HG03045 (cell line): ENCODE results near the gene NPAS2.

Experiments used
- ATAC-seq: cut with Tn5 transposase; IDR thresholded peaks from one replicate; pipeline ENCODE4 v1.9.1; 2021; ENCODE audit warnings: mild to moderate bottlenecking, moderate library complexity; ENCODE audit not compliant: unreplicated experiment

Gene NPAS2

DNA sequence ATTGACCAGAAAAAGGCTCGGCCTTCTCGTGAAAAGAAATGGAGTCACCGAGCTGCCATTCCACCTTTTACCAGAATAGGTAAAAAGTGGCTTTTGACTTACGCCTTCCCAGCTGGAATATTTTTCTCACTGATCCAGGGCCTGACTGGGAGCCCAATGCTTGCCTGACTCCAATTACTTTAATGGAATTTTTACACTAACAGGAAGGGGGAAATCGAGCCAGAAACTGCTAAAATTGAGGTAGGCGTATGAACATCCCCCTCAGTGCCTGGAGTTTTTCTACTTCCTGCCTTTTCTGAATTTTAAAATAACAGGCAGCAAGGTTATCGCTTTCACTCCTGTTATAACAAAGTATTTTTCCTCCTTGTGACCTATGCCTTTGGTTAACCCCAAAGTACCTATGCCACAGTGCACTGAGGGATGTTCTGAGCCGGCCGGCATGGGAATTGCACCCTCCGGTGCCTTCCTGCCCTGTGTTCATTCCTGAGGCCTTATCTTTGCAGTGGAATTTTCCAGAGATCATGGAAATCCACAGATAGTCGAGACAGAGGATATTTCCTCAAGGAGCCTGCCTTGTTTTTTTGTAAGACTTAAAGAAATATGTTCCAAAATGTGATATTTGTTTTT is 163.9 kb downstream of the NPAS2 start:
- ATAC-seq, result no peak

DNA sequence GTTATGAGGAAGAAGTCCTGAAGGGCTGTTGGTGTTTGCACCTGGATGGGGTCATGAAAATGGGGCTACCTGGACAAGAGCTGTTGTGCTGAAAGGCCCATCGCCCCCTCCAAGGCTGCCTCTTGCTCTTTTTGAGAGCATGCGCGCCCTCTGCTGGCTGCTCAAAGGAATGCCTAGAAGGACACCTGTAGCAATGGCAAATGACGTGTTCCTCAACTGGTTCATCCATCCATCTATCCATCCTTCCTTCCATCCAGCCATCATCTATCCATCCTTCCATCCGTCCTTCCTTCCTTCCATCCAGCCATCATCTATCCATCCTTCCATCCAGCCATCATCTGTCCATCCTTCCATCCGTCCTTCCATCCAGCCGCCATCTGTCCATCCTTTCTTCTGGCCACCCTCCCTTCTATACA is 165.0 kb downstream of the NPAS2 start:
- no peak for ATAC-seq

DNA sequence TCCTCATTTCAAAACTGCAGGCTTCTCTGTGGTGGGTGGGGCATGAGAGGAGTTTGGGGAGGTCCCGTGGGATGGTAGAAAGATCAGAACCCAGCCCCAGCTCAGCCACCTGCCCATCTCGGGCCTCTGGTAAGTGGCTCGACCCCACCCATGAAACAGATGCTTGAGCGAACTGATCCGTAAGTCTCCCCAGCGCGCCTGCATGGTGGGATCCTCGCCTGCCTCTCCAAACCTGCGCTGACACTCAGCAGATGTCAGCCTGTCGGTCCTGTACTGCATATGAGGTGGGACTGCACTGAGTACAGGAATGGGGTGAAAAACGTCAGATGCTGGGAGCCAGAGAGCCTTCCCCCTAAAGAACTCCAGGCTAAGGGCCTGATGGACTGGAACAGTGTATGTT is 166.2 kb downstream of the NPAS2 start:
- no peak for ATAC-seq

DNA sequence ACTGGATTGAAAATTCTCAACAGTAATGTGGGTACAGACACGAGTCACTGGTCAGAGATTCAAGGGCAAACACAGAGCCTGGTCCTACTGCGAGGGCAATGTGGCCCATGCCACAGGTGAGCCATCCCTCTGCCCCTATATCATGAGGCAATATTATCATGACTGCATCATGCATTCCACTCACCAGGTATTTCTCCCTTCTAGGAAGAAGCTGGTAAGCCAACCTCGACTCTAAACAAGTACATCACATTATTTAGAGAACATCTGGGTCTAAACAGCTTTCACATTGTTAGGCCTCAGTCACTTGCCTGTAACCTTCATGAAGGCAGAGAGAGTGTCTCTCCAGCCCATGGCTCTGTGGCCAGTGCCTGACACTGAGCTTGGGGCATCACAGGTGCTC is 167.6 kb downstream of the NPAS2 start:
- ATAC-seq, result no peak

DNA sequence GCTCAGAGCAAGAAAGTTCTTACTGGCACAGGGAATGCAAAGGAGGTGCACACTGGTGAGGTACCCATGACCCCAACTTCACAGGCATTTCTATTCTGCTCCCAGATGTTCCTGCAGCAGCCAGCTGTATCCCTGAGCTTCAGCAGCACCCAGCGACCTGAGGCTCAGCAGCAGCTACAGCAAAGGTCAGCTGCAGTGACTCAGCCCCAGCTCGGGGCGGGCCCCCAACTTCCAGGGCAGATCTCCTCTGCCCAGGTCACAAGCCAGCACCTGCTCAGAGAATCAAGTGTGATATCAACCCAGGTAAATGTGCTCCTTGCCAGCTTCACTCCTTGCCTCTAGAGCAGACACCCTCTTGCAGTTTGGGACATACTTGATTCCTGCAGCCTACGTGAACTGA is 168.0 kb downstream of the NPAS2 start:
- ATAC-seq, result no peak

DNA sequence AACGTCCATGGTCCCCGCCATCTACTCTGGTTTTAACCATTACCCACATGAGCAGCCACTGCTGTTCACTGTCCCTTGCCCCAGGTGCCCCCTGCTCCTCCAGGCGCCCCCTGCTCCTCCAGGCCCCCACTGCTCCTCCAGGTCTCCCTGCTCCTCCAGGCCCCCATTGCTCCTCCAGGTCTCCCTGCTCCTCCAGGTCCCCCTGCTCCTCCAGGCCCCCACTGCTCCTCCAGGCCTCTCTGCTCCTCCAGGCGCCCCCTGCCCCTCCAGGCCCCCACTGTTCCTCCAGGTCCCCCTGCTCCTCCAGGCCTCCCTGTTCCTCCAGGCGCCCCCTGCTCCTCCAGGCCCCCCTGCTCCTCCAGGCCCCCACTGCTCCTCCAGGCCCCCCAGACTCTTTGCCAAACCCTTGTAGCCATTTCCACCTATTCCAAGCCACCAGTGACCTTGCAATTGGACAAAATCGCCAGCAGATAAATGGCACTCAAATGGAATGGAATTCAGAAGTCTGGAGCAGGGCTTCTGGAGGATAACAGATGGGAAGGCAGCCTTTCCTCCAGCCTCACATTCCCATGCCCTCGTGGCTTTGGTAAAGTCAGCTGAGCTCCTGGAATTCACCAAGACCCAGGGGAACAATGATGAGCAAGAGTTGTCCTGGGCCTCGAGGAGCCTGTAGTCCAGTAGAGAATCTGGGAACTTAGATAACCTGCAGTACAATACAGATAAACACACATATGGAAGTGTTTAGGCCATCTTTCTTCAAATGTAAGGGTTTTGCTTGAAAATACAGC is 168.9 kb downstream of the NPAS2 start:
- ATAC-seq, result no peak

DNA sequence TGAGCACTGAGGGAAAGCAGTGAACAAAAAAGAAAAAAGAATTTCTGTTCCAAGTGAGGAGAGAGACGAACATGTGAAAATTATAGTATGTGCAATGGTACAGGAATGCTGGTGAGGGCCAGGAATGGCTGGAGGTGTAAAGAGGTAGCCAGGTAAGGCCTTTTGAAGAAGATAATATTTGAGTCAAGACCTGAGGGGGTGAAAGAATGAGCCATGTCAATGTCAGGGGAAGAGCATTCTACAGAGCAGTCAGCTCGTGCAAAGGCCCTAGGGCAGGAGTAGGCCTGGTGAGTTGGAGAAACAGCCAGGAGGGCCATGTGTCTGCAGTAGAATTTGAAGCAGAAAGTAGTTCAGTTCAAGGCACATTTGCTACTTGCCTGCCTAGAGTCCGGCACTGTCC is 169.7 kb downstream of the NPAS2 start:
- no peak for ATAC-seq

DNA sequence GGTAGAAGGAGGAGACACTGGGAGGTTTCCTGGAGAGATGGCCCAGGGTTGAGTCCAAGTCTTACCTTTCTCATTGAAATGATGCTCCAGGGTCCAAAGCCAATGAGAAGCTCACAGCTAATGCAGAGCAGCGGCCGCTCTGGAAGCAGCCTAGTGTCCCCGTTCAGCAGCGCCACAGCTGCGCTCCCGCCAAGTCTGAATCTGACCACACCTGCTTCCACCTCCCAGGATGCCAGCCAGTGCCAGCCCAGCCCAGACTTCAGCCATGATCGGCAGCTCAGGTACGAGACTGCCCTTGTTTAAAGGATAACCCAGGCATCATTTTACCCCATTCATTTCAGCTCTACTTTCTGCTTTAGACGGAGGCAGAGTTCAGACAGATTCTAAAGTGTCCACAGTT is 170.2 kb downstream of the NPAS2 start:
- no peak for ATAC-seq

DNA sequence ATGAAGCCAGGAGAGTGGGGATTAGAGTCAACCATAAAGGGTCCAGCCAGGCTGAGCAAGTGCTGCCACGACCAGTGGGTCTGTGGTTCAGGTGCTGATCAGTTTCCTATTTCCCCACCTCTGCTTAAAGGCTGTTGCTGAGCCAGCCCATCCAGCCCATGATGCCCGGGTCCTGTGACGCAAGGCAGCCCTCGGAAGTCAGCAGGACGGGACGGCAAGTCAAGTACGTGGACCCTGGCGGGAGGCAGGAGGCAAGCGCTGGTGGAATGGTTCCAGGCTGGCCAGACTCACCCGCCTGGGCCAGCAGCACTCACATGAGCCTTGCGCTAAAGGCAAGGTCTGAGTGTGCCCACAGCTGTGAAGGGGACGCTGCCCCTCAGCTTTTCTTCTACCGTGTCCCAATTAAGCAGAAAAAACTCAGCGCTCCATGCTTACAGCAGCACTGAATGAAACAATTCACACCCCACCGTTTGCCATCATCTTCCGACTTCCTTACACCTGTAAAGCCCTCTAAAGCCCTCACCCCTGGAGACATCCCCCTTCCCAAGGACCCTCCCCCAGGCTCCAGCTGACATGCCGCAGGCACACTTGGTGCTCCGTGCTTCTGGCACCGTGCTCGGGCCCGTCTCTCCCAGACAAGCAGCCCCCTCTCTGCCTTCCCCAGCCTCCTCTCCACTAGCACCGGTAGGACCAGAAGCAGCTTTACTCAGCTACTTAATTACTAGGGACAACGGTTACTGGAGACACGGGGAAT is 170.9 kb downstream of the NPAS2 start:
- no peak for ATAC-seq

DNA sequence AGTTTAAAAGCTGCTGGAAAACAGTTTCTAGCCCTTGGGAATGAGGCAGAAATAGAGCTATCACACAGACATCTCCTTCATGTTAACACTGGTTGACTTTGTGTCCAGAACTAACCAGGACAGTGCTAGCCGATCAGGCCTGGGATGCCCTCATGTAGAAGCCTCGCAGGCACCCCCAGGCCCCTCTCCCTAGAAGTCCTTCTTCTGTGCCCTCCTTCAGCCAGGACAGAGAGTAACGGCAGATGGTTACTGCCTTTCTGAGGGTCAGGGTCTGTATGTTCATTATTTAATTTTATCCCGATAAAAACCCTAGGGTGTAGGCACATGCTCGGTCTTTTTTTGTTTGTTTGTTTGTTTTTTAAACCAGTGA is 171.4 kb downstream of the NPAS2 start:
- ATAC-seq, result no peak

DNA sequence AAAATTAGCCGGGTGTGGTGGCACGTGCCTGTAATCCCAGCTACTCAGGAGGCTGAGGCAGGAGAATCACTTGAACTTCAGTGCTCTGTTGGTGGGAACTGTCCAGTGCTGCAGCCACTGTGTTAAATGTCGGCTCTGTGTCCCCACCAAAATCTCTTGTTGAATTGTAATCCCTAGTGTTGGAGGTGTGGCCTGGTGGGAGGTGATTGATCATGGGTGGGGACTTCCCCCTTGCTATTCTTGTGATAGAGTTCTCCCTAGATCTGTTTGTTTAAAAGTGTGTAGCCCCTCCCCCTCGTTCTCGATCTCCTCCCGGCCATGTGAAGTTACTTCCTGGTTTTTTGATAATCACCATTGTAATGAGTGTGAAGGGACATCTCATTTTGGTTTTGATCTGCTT is 172.3 kb downstream of the NPAS2 start:
- no peak for ATAC-seq

DNA sequence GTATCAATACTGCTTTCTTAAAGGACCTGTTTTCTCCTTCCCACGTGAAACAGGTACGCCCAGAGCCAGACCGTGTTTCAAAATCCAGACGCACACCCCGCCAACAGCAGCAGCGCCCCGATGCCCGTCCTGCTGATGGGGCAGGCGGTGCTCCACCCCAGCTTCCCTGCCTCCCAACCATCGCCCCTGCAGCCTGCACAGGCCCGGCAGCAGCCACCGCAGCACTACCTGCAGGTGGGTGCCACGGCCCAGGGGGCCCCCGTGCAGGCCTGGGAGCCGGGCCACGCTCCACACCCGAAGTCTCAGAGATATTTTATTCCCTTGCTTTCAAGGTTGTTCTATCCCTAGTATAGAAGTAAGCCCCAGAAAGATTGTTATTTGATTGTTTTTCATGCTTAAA is 173.4 kb downstream of the NPAS2 start:
- ATAC-seq, result no peak

DNA sequence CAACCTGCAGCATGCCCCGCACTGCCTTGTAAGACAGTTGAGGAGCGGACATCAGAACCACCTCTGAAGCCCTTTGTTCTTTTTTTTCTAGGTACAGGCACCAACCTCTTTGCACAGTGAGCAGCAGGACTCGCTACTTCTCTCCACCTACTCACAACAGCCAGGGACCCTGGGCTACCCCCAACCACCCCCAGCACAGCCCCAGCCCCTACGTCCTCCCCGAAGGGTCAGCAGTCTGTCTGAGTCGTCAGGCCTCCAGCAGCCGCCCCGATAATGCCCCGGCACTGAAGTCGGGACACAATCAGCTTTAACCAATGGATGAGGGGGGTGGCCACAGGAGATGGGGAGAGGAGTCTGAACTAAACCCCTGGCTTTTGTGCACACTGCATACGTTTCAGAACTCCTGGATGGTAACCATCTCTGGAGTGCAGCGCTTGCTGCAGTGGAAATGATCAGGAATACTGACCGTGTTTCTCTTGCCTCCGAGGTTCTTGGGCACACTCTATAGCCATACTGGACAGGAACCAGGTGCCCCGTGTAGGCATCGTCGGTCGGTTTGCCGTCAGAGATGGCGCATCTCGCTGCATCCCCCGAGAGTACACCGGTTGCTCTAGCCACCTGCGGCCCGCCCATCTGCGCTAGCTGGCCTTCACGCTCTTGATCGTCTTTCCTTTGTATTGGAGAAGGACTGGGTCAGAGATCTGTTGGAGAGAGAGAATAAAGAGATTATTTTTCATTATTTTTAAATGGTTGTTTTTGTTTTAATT is 175.6 kb downstream of the NPAS2 start:
- no peak for ATAC-seq

DNA sequence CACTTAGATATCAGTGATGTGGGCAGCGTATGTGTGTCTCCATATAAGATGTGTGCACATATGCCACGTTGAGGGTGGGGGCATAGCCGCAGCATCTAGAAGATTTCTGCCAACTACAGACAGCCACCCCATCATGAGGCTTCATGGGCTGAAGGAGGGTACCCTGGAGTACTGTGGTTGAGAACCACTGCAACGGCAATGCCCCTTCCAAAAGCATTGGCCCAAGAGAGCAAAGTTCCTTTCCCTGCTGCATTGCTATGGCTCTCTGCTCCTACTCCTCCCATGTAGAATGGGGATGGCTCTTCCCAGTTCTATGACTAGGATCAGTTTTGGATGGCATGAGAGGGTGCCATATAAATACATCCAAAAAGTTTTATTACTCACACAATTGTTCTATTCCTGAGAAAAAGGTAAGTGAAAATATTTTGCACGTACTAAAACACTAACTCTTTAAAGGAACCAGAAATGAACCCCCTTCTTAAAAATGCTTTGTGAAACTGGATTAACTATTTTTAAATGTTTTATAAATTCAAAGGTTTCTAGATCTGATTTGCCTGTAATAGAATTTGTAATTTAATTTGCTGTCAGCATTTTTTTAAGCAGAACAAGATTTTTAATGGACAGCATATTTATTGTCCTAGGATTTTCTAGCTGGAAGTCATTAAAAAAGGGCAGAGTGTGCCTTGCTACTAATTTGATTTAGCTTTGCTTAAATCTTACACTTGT is 177.7 kb downstream of the NPAS2 start:
- no peak for ATAC-seq

DNA sequence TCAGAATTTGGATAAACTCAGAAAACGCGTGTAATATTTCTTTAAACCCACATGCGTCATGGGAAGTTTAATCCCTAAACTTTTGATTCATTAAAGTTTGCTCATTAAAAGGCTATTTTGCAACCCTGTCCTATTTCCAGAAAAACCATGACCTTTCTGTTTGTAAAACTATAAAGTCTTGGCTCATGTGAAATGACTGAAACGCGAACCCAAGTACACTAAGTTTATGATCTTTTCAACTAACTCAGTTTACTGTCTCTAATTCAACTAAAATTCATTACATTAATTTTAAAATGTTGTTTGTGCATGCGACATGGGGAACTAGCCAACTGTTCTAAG is 178.3 kb downstream of the NPAS2 start:
- ATAC-seq, result no peak

DNA sequence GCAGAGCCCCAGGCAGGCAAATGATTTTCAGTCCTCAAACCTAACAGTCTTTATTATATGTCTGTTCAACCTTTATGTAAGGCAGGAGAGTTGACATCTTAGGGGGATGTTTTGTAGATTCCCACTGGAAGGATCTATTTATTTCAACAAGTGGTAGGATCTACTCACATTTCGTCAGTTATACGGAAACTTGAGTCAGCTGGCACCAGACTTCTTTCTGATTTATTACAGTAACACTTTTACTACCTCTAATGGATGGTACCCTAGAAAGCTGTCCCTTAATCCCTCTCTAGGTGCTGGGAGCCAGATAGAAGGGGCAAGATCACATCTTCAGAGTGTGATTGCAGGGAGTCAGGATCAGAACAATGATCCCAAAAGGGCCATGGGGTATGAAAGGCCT is 180.1 kb downstream of the NPAS2 start:
- no peak for ATAC-seq

DNA sequence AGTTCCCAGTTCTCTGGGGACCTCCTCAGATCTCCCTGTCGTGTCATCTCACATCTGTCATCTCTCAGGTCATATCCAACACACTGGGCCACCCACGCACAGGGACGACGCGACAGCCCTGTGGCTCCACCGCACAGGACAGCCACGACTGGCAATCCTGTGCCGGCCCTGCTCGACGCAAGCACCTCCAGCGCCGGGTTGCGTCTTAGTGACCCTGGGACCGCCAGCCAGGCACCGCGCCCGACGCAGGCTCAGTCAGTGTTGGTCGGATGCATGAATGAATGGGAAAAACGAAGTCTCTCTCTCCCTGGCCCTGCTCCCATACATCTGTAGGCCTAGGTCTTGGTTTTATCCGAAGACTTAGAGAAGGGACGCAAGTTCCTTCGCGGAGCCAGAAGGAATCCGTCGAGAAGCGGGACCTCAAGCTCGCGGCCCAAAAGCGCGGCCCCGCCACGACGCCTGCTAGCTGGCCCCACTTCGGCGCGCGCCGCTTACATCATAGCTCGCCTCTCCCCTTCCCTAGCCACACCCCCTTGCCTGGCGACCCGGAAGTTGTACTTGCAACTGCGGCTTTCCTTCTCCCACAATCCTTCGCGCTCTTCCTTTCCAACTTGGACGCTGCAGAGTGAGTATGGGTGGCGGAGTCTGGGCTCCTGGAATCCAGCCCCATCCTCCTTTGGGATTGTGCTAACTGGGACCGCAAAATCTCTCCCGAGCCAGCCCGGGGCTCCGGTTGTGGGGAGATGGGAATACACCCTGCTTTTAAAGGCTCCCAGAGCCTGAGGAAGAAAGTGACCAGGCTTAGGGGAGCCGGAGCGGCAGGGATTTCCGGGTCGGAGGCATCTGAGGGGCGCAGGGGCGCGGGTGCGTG is 182.0 kb downstream of the NPAS2 start, which contains the start of gene RPL31:
Gene RPL31 (plus strand): TSS at position 599 of the 871 bp plus-strand sequence. CDS start 413 bp downstream, outside the sequence.
- ATAC-seq, result peak; percentile 98

DNA sequence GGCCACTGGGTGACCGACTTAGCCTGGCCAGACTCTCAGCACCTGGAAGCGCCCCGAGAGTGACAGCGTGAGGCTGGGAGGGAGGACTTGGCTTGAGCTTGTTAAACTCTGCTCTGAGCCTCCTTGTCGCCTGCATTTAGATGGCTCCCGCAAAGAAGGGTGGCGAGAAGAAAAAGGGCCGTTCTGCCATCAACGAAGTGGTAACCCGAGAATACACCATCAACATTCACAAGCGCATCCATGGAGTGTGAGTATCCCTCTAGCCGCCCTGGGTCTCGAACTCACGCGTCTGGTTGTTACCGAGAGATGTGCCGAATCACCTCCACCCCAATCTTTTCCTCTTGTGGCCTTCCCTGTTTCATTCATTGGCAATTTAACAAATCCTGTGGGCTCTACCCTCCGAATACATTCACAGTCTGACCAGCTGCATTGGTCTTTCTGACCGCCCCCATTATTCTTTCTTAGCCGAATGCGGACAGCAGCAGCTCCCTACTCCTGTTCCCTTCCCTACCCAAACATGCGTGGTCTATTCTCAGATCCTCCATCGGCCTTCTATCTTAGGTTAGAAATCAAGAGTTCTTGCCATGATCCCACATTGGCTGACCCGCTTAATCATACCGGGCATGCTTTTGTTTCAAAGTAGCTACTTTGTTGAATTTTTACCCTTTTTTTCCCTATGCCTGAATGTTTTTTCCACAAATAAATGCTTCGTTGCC is 182.8 kb downstream of the NPAS2 start:
- peak; percentile 4 for ATAC-seq

DNA sequence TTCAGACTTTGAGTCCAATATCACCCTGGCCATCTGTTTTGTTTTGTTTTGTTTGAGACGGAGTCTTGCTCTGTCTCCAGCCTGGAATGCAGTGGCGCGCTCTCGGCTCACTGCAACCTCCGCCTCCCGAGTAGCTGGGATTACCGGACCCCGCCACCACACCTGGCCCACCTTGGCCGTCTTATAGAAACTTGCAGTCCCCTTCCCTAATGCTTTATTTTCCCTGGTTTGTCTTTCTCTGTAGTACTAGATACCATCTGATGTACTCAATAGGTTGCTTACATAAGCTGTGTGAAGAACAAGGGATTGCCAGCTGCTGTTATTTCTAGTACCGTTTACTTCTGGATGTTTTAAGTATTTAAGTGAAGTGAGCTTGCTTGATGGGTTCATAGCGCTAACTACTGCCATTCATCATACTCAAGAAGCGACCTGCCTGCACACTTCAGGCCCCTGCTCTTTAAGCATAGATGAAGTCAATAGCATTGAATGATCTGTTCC is 183.4 kb downstream of the NPAS2 start:
- ATAC-seq, result no peak
